Astrocyte of the spinal cord (primary cell): ENCODE measurements around the gene LRRC14B.

ENCODE experiments used
- DNase-seq: peaks from one replicate; pipeline ENCODE4 v3.0.0; 2011; ENCODE audit warnings: low read depth, low spot score
- H3K4me3 ChIP-seq: 2 replicates; pipeline ENCODE4 v1.5.1; 2011; ENCODE audit warnings: low read depth, mild to moderate bottlenecking, low read length, moderate library complexity
- CTCF ChIP-seq: IDR thresholded peaks from 2 replicates; pipeline ENCODE4 v1.5.1; 2012; ENCODE audit warnings: low read depth, mild to moderate bottlenecking, low read length, inconsistent platforms
- in situ Hi-C: cut with HindIII; loops from 2 replicates; pipeline ENCODE4 v1.10.0; 2017; ENCODE audit warnings: low sequenced_read_pairs

The LRRC14B gene

GRCh38 chr5:147751-148150 lies 43.5 kb upstream of the LRRC14B start:
- no peak overlapping the region for H3K4me3 ChIP-seq
- DNase-seq, result no peak
- TF ChIP-seq CTCF, result no peak
- in situ Hi-C loops, result no loop called here

DNA sequence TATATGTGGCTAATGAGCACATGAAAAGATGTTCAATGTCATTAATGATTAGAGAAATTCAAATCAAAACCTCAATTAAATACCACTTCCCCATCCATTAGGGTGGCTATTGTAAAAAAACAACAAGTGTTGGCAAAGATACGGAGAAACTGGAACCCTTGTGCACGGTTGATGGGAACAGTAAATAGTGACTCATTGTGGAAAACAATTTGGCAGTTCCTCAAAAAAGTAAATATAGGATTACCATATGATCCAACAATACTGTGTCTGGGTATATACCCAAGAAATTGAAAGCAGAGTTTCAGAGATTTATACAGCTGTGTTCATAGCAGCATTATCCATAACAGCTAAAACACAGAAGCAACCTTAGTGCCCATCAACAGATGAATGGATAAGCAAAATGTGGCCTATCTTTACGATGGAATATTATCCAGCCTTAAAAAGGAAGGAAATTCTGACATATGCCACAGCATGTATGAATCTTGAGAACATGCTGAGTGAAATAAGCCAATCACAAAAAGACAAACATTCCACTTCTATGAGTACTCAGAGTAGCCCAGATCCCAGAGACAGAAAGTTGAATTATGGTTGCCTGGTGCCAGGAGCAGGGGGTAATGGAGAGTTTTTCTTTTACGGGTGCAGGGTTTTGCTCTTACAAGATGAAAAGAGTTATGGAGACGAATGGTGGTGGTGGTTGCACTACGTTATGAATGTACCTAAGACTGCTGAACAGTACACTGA lies 41.4 kb upstream of the LRRC14B start:
- TF ChIP-seq CTCF, result no peak
- no peak overlapping the region for H3K4me3 ChIP-seq
- in situ Hi-C loops, result no loop called here
- peak; percentile 81 for DNase-seq

DNA sequence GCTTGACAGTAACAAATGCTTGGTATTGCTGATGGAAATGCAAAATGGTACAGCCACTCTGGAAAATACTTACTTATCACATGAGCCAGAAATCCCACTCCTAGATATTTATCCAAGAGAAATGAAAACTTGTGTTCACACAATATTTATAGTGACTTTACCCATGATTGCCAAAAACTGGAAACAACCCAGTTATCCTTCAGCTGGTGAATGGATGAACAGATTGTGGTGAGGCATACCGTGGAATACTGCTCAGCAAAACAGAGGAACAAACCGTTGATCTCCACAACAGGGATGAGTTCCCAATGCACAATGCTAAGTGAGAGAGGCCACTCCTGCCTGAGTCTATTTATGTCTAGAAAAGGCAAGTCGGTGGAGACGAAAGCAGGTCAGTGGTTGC lies 40.5 kb upstream of the LRRC14B start:
- no peak for DNase-seq
- TF ChIP-seq CTCF, result no peak
- in situ Hi-C loops, result no loop called here
- H3K4me3 ChIP-seq, result no peak overlapping the region

DNA sequence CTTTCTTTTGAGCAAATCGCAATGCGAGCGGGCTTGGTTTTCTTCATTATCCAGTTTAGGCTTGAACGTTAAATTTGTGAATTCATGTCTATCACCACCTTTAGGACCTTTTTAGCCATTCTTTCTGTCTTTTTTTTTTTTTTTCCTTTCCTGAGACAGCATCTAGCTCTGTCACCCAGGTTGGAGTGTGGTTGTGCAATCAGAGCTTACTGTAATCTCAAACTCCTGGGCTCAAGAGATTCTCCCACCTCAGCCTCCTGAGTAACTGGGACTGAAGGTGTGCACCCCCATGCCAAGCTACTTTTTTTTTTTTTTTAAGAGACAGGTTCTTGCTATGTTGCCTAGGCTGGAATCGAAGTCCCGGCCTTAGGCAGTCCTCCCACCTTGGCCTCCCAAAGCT lies 39.2 kb upstream of the LRRC14B start:
- in situ Hi-C loops, result no loop called here
- no peak for TF ChIP-seq CTCF
- DNase-seq, result no peak
- H3K4me3 ChIP-seq, result no peak overlapping the region

- TF ChIP-seq CTCF, result no peak
- peak overlapping the region; percentile 20 for H3K4me3 ChIP-seq
- peak; percentile 79 for DNase-seq
- in situ Hi-C loops, result no loop called here
These were observed 38.0 kb upstream of the LRRC14B start for GRCh38 chr5:153256-153655.

DNA sequence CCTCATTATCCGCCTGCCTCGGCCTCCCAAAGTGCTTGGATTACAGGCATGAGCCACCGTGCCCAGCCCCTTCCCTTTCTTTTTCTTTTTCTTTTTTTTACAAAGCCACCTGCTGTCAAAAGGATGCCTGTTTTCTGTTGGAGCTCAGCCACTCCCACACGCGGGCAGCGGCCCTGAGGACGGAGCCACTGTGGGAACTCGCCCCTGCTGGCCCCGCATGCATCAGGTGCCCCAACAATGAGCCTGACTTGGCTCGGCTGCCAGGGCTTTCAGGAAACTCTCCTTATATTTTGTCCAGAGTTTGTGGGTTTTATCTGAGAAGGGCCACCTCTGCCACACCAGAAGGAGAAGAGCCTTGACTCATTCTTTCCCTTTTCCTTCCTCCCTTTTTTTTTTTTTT lies 37.1 kb upstream of the LRRC14B start:
- H3K4me3 ChIP-seq, result no peak overlapping the region
- in situ Hi-C loops, result no loop called here

More for the DNA sequence above, 37.1 kb upstream of the LRRC14B start:
- DNase-seq, result no peak
- TF ChIP-seq CTCF, result no peak
